ENCODE results near the gene KAZN. TPM values are rescaled to one million over a fixed set of nuclear protein-coding genes. Genes with fewer than 3 reads are reported as not detected.

Gene KAZN
- polyA plus RNA-seq, 1 donor (not counting 4 experiments of a cell fraction or from before 2014, with no cell fraction given) = 5.9 TPM

DNA sequence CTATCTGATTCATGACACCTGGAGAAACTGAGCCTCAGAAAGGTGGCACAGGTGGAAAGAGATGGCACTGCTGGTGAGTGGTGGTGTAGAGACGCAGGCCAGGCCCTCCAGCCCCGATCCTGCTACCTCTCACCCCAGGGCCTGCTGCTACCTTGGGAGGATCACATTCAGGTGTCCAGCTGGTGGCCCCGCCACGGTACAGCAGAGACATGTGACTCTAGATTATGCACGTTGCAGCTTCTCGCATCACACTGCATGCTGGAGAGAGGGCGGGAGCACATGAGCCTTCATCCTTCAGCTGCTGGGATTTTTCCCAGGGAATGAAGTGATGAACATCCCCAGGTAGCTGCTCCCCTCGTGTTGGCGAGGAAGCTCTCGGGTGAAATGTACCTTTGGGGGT, 32.9 kb downstream of the KAZN start:
- H4K20me1 ChIP-seq (ENCODE audit: control insufficient read depth, extremely low read depth, insufficient read depth, low read length) = no peaks in the 10 kb centered on the region
- H3K4me1 ChIP-seq (ENCODE audit: control insufficient read depth, extremely low read depth, insufficient read depth, low read length) = peaks cover 6% of the 10 kb centered on the region
- no peaks in the 10 kb centered on the region for H3K9me1 ChIP-seq (ENCODE audit: control insufficient read depth, extremely low read depth, insufficient read depth, low read length)
- H3K4me2 ChIP-seq (ENCODE audit: control insufficient read depth, extremely low read depth, insufficient read depth, low read depth, low read length) = no peak overlapping the region
- no peaks in the 10 kb centered on the region for H3K9me3 ChIP-seq (ENCODE audit: control insufficient read depth, low read depth, low read length)
- no peak overlapping the region for H3K9ac ChIP-seq (ENCODE audit: control insufficient read depth, extremely low read depth, insufficient read depth, low read length)
- dilution Hi-C loops (cut with MboI; ENCODE audit: extremely low pct_ligation_motif_present, low sequenced_read_pairs) = no loop called here
- no peak for FAIRE-seq
- no peak overlapping the region for H3K27ac ChIP-seq (ENCODE audit: control insufficient read depth, insufficient read depth, low read length)
- no peak overlapping the region for H2AFZ ChIP-seq (ENCODE audit: control insufficient read depth, low read length)
- no peaks in the 10 kb centered on the region for H3K36me3 ChIP-seq (ENCODE audit: control insufficient read depth in 2 of 2, extremely low read depth in 1 of 2, insufficient read depth in 2 of 2, low read length in 2 of 2)
- H3K79me2 ChIP-seq (ENCODE audit: control insufficient read depth, insufficient read depth, low read length) = no peaks in the 10 kb centered on the region
- H3K4me3 ChIP-seq (ENCODE audit: control insufficient read depth in 2 of 3, extremely low read depth in 1 of 3, insufficient read depth in 2 of 3, low read depth in 1 of 3, low read length in 3 of 3) = no peak overlapping the region
- DNase-seq (ENCODE audit: low read depth, low spot score) = no peak
- no peak for TF ChIP-seq CTCF (optimal IDR thresholded peaks at IDR 0.05 in 1 of 3, IDR thresholded peaks at IDR 0.05 in 1 of 3, conservative IDR thresholded peaks at IDR 0.05 in 1 of 3; ENCODE audit: extremely low read depth in 1 of 3, insufficient read depth in 2 of 3, low read length in 3 of 3)
- H3K27me3 ChIP-seq (ENCODE audit: control insufficient read depth, extremely low read depth, insufficient read depth, low read length) = peaks cover 5% of the 10 kb centered on the region

DNA sequence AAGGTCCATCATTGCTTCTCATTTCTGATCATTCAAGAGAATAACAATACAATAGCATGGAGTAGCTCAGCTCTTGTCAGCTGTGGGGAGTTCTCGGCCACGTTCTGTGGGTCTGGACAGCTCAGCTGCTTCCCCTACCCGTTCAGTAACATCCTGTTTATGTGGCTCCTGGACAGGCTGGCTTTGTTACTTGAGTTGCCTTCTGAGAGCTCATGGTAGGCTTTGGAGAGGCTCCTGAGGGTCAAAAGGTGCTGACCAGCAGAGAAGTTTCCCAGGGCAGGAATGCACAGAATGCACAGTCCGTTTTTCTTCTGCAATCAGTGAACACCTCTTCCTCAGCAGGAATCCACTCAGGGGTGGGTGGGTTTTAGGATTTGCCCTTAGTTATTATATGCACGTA, 36.0 kb downstream of the KAZN start:
- H4K20me1 ChIP-seq (ENCODE audit: control insufficient read depth, extremely low read depth, insufficient read depth, low read length) = no peaks in the 10 kb centered on the region
- H3K27ac ChIP-seq (ENCODE audit: control insufficient read depth, insufficient read depth, low read length) = no peak overlapping the region
- DNase-seq (ENCODE audit: low read depth, low spot score) (no peak), FAIRE-seq (no peak)
- H3K9me1 ChIP-seq (ENCODE audit: control insufficient read depth, extremely low read depth, insufficient read depth, low read length) = no peaks in the 10 kb centered on the region
- no peaks in the 10 kb centered on the region for H3K79me2 ChIP-seq (ENCODE audit: control insufficient read depth, insufficient read depth, low read length)
- H3K4me2 ChIP-seq (ENCODE audit: control insufficient read depth, extremely low read depth, insufficient read depth, low read depth, low read length) = no peak overlapping the region
- no peak overlapping the region for H2AFZ ChIP-seq (ENCODE audit: control insufficient read depth, low read length)
- dilution Hi-C loops (cut with MboI; ENCODE audit: extremely low pct_ligation_motif_present, low sequenced_read_pairs) = no loop called here
- H3K4me1 ChIP-seq (ENCODE audit: control insufficient read depth, extremely low read depth, insufficient read depth, low read length) = no peaks in the 10 kb centered on the region
- H3K4me3 ChIP-seq (ENCODE audit: control insufficient read depth in 2 of 3, extremely low read depth in 1 of 3, insufficient read depth in 2 of 3, low read depth in 1 of 3, low read length in 3 of 3) = no peak overlapping the region
- no peaks in the 10 kb centered on the region for H3K36me3 ChIP-seq (ENCODE audit: control insufficient read depth in 2 of 2, extremely low read depth in 1 of 2, insufficient read depth in 2 of 2, low read length in 2 of 2)
- TF ChIP-seq EZH2 (IDR thresholded peaks at IDR 0.05; ENCODE audit: low read length) (no peak), CTCF (optimal IDR thresholded peaks at IDR 0.05 in 1 of 3, IDR thresholded peaks at IDR 0.05 in 1 of 3, conservative IDR thresholded peaks at IDR 0.05 in 1 of 3; ENCODE audit: extremely low read depth in 1 of 3, insufficient read depth in 2 of 3, low read length in 3 of 3) (no peak)
- H3K9me3 ChIP-seq (ENCODE audit: control insufficient read depth, low read depth, low read length) = no peaks in the 10 kb centered on the region
- no peak overlapping the region for H3K9ac ChIP-seq (ENCODE audit: control insufficient read depth, extremely low read depth, insufficient read depth, low read length)
- peaks cover 5% of the 10 kb centered on the region for H3K27me3 ChIP-seq (ENCODE audit: control insufficient read depth, extremely low read depth, insufficient read depth, low read length)
